ENCODE measurements around the gene MTFR1L. TPM values are rescaled to one million over a fixed set of nuclear protein-coding genes. Genes with fewer than 3 reads are reported as not detected.
A peak's percentile ranks its signal among the peaks of the same experiment; 100 is the strongest.

The MTFR1L gene
- total RNA-seq (2022) (23.5 and 26.2 TPM in 2 replicates), Bru-seq, nascent RNA (percentile 59 among the genes with signal in this experiment), BruChase-seq, experiment 1, labeled RNA remaining after a 2-hour chase (percentile 65 among the genes with signal in this experiment), BruChase-seq, experiment 2, labeled RNA remaining after a 6-hour chase (percentile 72 among the genes with signal in this experiment)
- long read RNA-seq, transcript MTFR1L-203 (7 exons, 2,004 nt), result major isoform, 23 of 42 reads
- long read RNA-seq, partial matches to known transcripts, result 4 of 42 reads
- long read RNA-seq, other reads (novel, unspliced or antisense), result 9 of 42 reads

DNA sequence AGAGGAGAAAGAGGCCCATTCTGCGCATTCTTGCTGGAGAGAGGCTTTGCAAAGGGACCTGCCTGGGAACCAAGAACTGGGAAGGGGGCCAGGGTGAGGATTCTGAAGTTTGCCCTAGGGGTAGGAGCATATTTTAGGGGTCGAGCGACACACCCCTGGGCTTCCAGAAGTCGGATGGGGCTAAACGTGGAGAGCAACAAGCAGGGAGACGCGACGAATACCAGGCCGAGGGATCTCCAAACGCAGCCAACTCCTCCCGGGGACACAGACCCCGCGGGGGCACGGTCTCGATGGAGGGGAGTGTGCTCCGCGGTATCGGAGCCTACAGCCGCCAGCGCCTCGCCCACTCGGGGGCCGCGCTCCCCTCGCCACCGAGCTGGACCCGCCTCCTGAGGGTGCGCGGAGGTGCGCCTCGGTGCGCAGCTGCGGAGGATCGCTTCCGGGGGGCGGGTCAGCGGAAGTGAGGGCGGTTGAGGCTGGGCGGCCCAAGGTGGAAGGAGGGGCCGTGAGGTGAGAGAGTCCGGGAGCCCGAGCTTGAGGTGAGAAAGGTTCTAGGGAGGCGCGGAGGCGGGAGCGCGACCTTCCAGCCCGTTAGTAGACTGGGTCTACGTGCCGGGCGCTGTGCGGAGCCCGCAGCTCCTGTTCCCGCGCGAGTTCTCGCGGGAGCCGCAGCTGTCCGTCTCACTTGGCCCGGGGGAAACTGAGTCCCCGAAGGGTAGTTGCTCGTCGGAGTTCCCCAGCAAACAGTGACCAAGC lies at the start of gene MTFR1L:
Gene MTFR1L (plus strand): TSS at position 464 of the 756 bp plus-strand sequence. CDS start 3,151 bp downstream, outside the sequence.
- Mint-ChIP-seq H3K4me1 (ENCODE audit: low read depth, unreplicated experiment) (peaks cover 26% of the 10 kb centered on the region), H3K27me3 (ENCODE audit: insufficient read depth, unreplicated experiment) (no peaks in the 10 kb centered on the region), H3K9me3 (ENCODE audit: unreplicated experiment) (no peaks in the 10 kb centered on the region), H3K27ac (ENCODE audit: unreplicated experiment) (peak within 1 kb of the TSS; percentile 97), H3K36me3 (ENCODE audit: insufficient read depth, unreplicated experiment) (peaks cover 29% of the 10 kb centered on the region), H3K4me3 (ENCODE audit: unreplicated experiment) (peak within 1 kb of the TSS; percentile 77)
- H3K27me3 ChIP-seq (replicated peaks; ENCODE audit: control insufficient read depth, insufficient read depth, low read length), result no peaks in the 10 kb centered on the region
- BruUV-seq (replicated peaks), result no TSS peak
- intact Hi-C loops (cut with micrococcal nuclease; ENCODE audit: unreplicated experiment), result loop anchor here (2.0 to 5.0 kb wide), 2 partner anchors 69 to 178 kb away; partner anchors contain the start of gene PAFAH2
- ChIA-PET CTCF (interaction anchor here (0.6 to 1.4 kb wide), 8 partner anchors 9 to 414 kb away, joined by 3 to 7 read pairs (median 4); partner anchors contain the start of genes CEP85, PAFAH2 and PAQR7), POLR2A (interaction anchor here (0.8 to 1.6 kb wide), 4 partner anchors 18 to 211 kb away, joined by 3 to 10 read pairs (median 5); partner anchors contain the start of gene PAFAH2)
- H3K9me3 ChIP-seq, result no peaks in the 10 kb centered on the region
- H3K4me1 ChIP-seq, result peaks cover 15% of the 10 kb centered on the region
- peak; percentile 89 to 91 for DNase-seq
- TF ChIP-seq, protein P1, sequence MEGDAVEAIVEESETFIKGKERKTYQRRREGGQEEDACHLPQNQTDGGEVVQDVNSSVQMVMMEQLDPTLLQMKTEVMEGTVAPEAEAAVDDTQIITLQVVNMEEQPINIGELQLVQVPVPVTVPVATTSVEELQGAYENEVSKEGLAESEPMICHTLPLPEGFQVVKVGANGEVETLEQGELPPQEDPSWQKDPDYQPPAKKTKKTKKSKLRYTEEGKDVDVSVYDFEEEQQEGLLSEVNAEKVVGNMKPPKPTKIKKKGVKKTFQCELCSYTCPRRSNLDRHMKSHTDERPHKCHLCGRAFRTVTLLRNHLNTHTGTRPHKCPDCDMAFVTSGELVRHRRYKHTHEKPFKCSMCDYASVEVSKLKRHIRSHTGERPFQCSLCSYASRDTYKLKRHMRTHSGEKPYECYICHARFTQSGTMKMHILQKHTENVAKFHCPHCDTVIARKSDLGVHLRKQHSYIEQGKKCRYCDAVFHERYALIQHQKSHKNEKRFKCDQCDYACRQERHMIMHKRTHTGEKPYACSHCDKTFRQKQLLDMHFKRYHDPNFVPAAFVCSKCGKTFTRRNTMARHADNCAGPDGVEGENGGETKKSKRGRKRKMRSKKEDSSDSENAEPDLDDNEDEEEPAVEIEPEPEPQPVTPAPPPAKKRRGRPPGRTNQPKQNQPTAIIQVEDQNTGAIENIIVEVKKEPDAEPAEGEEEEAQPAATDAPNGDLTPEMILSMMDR (IDR thresholded peaks at IDR 0.05; ENCODE audit: insufficient read depth in 1 of 2, low read depth in 1 of 2, low read length in 1 of 2, severe bottlenecking in 1 of 2, unreplicated experiment in 1 of 2), result no peak
- peak within 1 kb of the TSS; percentile 66 for H3K4me3 ChIP-seq (ENCODE audit: low read depth, low read length)
- H3K36me3 ChIP-seq (ENCODE audit: control insufficient read depth, insufficient read depth, low read length), result no peaks in the 10 kb centered on the region

DNA sequence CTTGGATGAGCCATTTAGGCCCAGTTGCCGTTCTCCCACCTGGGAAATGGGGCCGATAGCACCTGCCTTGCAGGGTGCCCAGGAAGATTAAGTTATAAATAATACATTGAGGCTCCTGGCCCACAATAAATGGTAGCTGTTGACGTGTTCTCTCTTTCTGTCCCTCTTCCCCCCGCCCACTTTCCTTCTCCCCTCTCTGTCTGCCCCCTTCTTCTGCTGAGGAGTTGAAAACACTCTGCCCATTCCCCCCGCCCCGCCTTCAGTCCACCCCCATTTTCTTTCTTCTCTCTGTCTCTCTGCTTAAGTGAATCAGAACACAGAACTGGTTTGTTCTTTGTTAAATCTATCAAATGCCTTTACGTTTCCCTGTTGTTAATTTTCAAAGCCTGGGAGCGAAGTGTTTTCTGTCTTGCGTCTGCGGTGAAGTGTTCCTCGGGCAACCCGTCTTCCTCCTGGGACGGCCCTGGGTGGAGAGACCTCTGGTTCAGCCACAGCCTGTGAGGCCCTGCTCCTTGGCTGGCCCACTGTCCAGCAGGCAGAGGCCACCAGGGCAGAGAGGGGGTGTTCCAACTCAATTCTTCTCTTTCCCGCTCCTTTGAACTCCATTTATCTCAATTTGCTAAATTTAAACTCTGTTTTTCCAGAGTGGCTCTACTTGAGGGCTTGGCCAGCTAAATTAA lies 49.1 kb upstream of the MTFR1L start:
- no peaks in the 10 kb centered on the region for H3K27me3 Mint-ChIP-seq (ENCODE audit: insufficient read depth, unreplicated experiment)
- peak overlapping the region; percentile 73 for H3K27ac Mint-ChIP-seq (ENCODE audit: unreplicated experiment)
- no peak for DNase-seq
- CTCF ChIA-PET, result no interaction called here
- Histone ChIP-seq H3K9me3 (no peaks in the 10 kb centered on the region), H3K27me3 (replicated peaks; ENCODE audit: control insufficient read depth, insufficient read depth, low read length) (no peaks in the 10 kb centered on the region), H3K4me3 (ENCODE audit: low read depth, low read length) (no peak overlapping the region), H3K4me1 (peaks cover 54% of the 10 kb centered on the region), H3K36me3 (ENCODE audit: control insufficient read depth, insufficient read depth, low read length) (no peaks in the 10 kb centered on the region)
- TF ChIP-seq, protein P1 (IDR thresholded peaks at IDR 0.05; ENCODE audit: insufficient read depth in 1 of 2, low read depth in 1 of 2, low read length in 1 of 2, severe bottlenecking in 1 of 2, unreplicated experiment in 1 of 2), result no peak
- intact Hi-C loops (cut with micrococcal nuclease; ENCODE audit: unreplicated experiment), result no loop called here
- no peak overlapping the region for H3K4me3 Mint-ChIP-seq (ENCODE audit: unreplicated experiment)
- POLR2A ChIA-PET, result no interaction called here
- peaks cover 48% of the 10 kb centered on the region for H3K4me1 Mint-ChIP-seq (ENCODE audit: low read depth, unreplicated experiment)
- BruUV-seq (replicated peaks), result no TSS peak
- peaks cover 8% of the 10 kb centered on the region for H3K36me3 Mint-ChIP-seq (ENCODE audit: insufficient read depth, unreplicated experiment)
- H3K9me3 Mint-ChIP-seq (ENCODE audit: unreplicated experiment), result no peaks in the 10 kb centered on the region

All from Caco-2 (cell line).